HepG2 (cell line): Measurements from ENCODE around the gene GFPT1. TPM values are rescaled to one million over a fixed set of nuclear protein-coding genes. Genes with fewer than 3 reads are reported as not detected.

Source experiments
- ATAC-seq: fragments of 200-7000 bp; cut with Tn5 transposase; 3 replicates; pipeline ENCODE4 v1.9.1; 2020; ENCODE audit warnings: mild to moderate bottlenecking, moderate library complexity
- BruUV-seq: library from RNA; stranded (reverse); fragments of 400-500 nt; replicated peaks from 2 replicates; lab custom pipeline; 2021; lab: Mats Ljungman, UMichigan
- CTCF ChIA-PET: fragments of 300-600 bp; formaldehyde crosslinking; extraction: SDS; loops from one replicate; lab custom pipeline; 2021; ENCODE audit warnings: low total read pairs, inconsistent platforms, low intra/inter-chr PET ratio; lab: Yijun Ruan, JAX
- POLR2A ChIA-PET: fragments of 350-600 bp; sonication (Branson Sonifier 250); formaldehyde crosslinking; loops from one replicate; lab custom pipeline; 2020; ENCODE audit warnings: antibody characterized with exemption, inconsistent platforms; lab: Yijun Ruan, JAX
- DNase-seq: peaks from one replicate; pipeline ENCODE4 v3.0.0-alpha.2; 2015; ENCODE audit warnings: low spot score
- FAIRE-seq: peaks from 3 replicates; lab custom pipeline; 2011; peaks lifted over from hg19 to GRCh38; lab: Jason Lieb, UNC
- H2AFZ ChIP-seq: one replicate; pipeline ENCODE4 v1.6.1; 2011; ENCODE audit warnings: low read length, inconsistent platforms
- H3K27ac ChIP-seq: fragments of 300-600 bp; 3 replicates; pipeline ENCODE4 v1.8.0; 2011; ENCODE audit warnings: mixed run types, mild to moderate bottlenecking, mixed read lengths, low read length, inconsistent platforms; ENCODE audit not compliant: insufficient read depth; ENCODE audit errors: extremely low read length
- H3K27me3 ChIP-seq, 2 experiments: fragments of 200-600 bp in 1 of 2; 2 replicates in 1 of 2; 3 replicates in 1 of 2; pipeline versions ENCODE4 v1.6.0 to v1.8.0; 2011; ENCODE audit warnings: low read length in 2 of 2, mild to moderate bottlenecking in 2 of 2, moderate library complexity in 2 of 2, inconsistent platforms in 1 of 2; ENCODE audit not compliant: insufficient read depth in 2 of 2, control insufficient read depth in 1 of 2
- H3K36me3 ChIP-seq, 2 experiments: fragments of 200-600 bp in 1 of 2; replicated peaks in 1 of 2; 2 replicates in 1 of 2; 3 replicates in 1 of 2; pipeline versions ENCODE4 v1.5.1 to v1.8.0; 2011; ENCODE audit warnings: low read length in 2 of 2, inconsistent platforms in 1 of 2; ENCODE audit not compliant: insufficient read depth in 2 of 2, control insufficient read depth in 1 of 2
- H3K4me1 ChIP-seq: 2 replicates; pipeline ENCODE4 v1.5.1; 2012; ENCODE audit warnings: low read length, inconsistent platforms; ENCODE audit not compliant: insufficient read depth
- H3K4me2 ChIP-seq: 2 replicates; pipeline ENCODE4 v1.6.0; 2011; ENCODE audit warnings: low read depth, low read length, inconsistent platforms
- H3K4me3 ChIP-seq, 3 experiments: fragments of 200-600 bp in 1 of 3; sonication (generic), shearing (Covaris generic) in 1 of 3; replicated peaks in 1 of 3; 2 replicates each; pipeline ENCODE4 v1.5.1; 2011 to 2016; ENCODE audit warnings: low read length in 3 of 3, inconsistent platforms in 2 of 3, low read depth in 2 of 3, mild to moderate bottlenecking in 2 of 3, control low read depth in 1 of 3, mixed read lengths in 1 of 3; ENCODE audit not compliant: insufficient read depth in 1 of 3
- H3K79me2 ChIP-seq: one replicate; pipeline ENCODE4 v1.6.1; 2011; ENCODE audit warnings: low read length, inconsistent platforms; ENCODE audit not compliant: insufficient read depth
- H3K9ac ChIP-seq: 2 replicates; pipeline ENCODE4 v1.6.0; 2011; ENCODE audit warnings: mild to moderate bottlenecking, low read depth, low read length, inconsistent platforms; ENCODE audit not compliant: insufficient read depth
- H3K9me3 ChIP-seq: 2 replicates; pipeline ENCODE4 v1.5.1; 2012; ENCODE audit warnings: mild to moderate bottlenecking, low read length
- H4K20me1 ChIP-seq: 2 replicates; pipeline ENCODE4 v1.6.0; 2011; ENCODE audit warnings: inconsistent platforms, mild to moderate bottlenecking, low read length, moderate library complexity; ENCODE audit not compliant: insufficient read depth
- EP300 ChIP-seq, 3 experiments: sonication (generic) in 1 of 3; formaldehyde crosslinking in 1 of 3; IDR thresholded peaks; 2 replicates each; pipeline versions ENCODE4 v1.5.1 to v1.6.1; 2011 to 2020; ENCODE audit warnings: low read depth in 2 of 3, low read length in 2 of 3, borderline replicate concordance in 1 of 3, improper control_type of control experiment in 1 of 3, mild to moderate bottlenecking in 1 of 3, missing genetic modification reagents in 1 of 3, moderate library complexity in 1 of 3
- ERF ChIP-seq: IDR thresholded peaks from 2 replicates; pipeline ENCODE4 v1.6.1; 2018; ENCODE audit warnings: missing biosample characterization, missing genetic modification reagents
- JUNB ChIP-seq: sonication (generic); formaldehyde crosslinking; IDR thresholded peaks from 2 replicates; pipeline ENCODE4 v1.8.0; 2022; ENCODE audit warnings: missing genetic modification reagents, mild to moderate bottlenecking, borderline replicate concordance
- SMAD1 ChIP-seq: sonication (generic); formaldehyde crosslinking; IDR thresholded peaks from 2 replicates; pipeline ENCODE4 v1.4.0; 2020; ENCODE audit warnings: missing genetic modification reagents, low read depth, mild to moderate bottlenecking, borderline replicate concordance
- ZBTB39 ChIP-seq: sonication (generic); formaldehyde crosslinking; IDR thresholded peaks from 2 replicates; pipeline ENCODE4 v1.5.0; 2020; ENCODE audit warnings: missing genetic modification reagents
- ZNF10 ChIP-seq: sonication (generic); formaldehyde crosslinking; IDR thresholded peaks from 2 replicates; pipeline ENCODE4 v1.4.0; 2020; ENCODE audit warnings: mild to moderate bottlenecking, low read depth, missing genetic modification reagents, borderline replicate concordance
- ZNF264 ChIP-seq: sonication (generic); formaldehyde crosslinking; IDR thresholded peaks from 2 replicates; pipeline ENCODE4 v1.4.0; 2020; ENCODE audit warnings: missing genetic modification reagents
- ZNF512 ChIP-seq: sonication (generic); formaldehyde crosslinking; IDR thresholded peaks from 2 replicates; pipeline ENCODE4 v1.4.0; 2020; ENCODE audit warnings: mild to moderate bottlenecking, missing genetic modification reagents
- WGBS: methylation state at CpG from one replicate; pipeline ENCODE4 v1.1.6; 2017; ENCODE audit warnings: low lambda C conversion rate; 5-methylcytosine and 5-hydroxymethylcytosine counted together
- in situ Hi-C: cut with HindIII; loops from 2 replicates; pipeline ENCODE4 v1.10.0; 2017; ENCODE audit warnings: low pct_unique_long_range_greater_than_20kb; ENCODE audit not compliant: extremely low pct_ligation_motif_present
- intact Hi-C: fragments of 100-400 bp; cut with micrococcal nuclease; formaldehyde crosslinking; loops from one replicate; pipeline ENCODE4 v1.10.0; 2022; ENCODE audit not compliant: unreplicated experiment
- polyA plus RNA-seq, 8 experiments: library from polyadenylated mRNA; depleted of rRNA in 3 of 8; stranded (reverse) in 7 of 8; unstranded in 1 of 8; fragments of >200 nt; fragmentation: Illumina TruSeq in 4 of 8; extraction: Trizol in 4 of 8; gene quantifications; 2 replicates each; pipeline versions ENCODE4 v1.2.1 to v1.2.3, GENCODE V29; 2011 to 2016; ENCODE audit warnings: low read depth in 4 of 8, missing spikeins in 1 of 8, mixed read lengths in 1 of 8; ENCODE audit not compliant: insufficient read depth in 1 of 8
- total RNA-seq, 5 experiments: library from RNA; depleted of rRNA; stranded (reverse); fragments of >200 nt; fragmentation: Illumina TruSeq; extraction: Trizol; gene quantifications; 2 replicates each; pipeline ENCODE4 v1.2.3, GENCODE V29; 2016; ENCODE audit warnings: low read depth in 1 of 5

The GFPT1 gene
- total and polyA plus RNA-seq, 2 of the 13 experiments (the other 11 are each of a cell fraction or from before 2014, with no cell fraction given), result 24.0 to 84.9 TPM

- TF ChIP-seq ZBTB39 (CRISPR knock-in tag) (no peak), JUNB (CRISPR knock-in tag) (no peak)
Observed at GRCh38 chr2:69390471-69390870, 3.4 kb upstream of the GFPT1 start (continued).

GRCh38 chr2:69390001-69390400, 3.0 kb upstream of the GFPT1 start:
- Histone ChIP-seq H3K27ac (no peak overlapping the region), H3K4me3 (no peak overlapping the region), H3K4me2 (no peak overlapping the region), H3K36me3 (peaks cover 0 to 3% of the 10 kb centered on the region in 2 experiments; a peak in 2 of 5 replicates), H3K79me2 (peaks cover 21% of the 10 kb centered on the region), H4K20me1 (no peaks in the 10 kb centered on the region), H2AFZ (no peak overlapping the region), H3K27me3 (no peaks in the 10 kb centered on the region; a peak in 1 of 5 replicates), H3K4me1 (peaks cover 25% of the 10 kb centered on the region), H3K9ac (no peak overlapping the region), H3K9me3 (no peaks in the 10 kb centered on the region)
- no peak for TF ChIP-seq ZNF512 (CRISPR knock-in tag)
- no peak for TF ChIP-seq ZNF264
- no peak for TF ChIP-seq ZNF10 (CRISPR knock-in tag)
- no peak for TF ChIP-seq SMAD1 (CRISPR knock-in tag)
- TF ChIP-seq EP300 (IDR thresholded peaks at IDR 0.05; ENCODE audit: low read depth in 2 of 2, low read length in 2 of 2), result no peak
- no peak for TF ChIP-seq EP300 (CRISPR knock-in tag; IDR thresholded peaks at IDR 0.05; ENCODE audit: borderline replicate concordance)
- no peak for TF ChIP-seq ERF
- no peak for DNase-seq
- in situ Hi-C loops (no loop called here), intact Hi-C loops (no loop called here)
- POLR2A ChIA-PET, result interaction anchor here (1.3 to 1.7 kb wide), 2 partner anchors 8 to 48 kb away, joined by 3 to 5 read pairs; partner anchors contain the start of gene NFU1
- WGBS, result 83% methylated on average over 3 of the region's 3 CpGs
- FAIRE-seq, result no peak
- BruUV-seq, result no TSS peak
- CTCF ChIA-PET, result no interaction called here
- no peak for ATAC-seq
